HCT116 (cell line): ENCODE measurements around the gene C9orf43. TPM values are rescaled to one million over a fixed set of nuclear protein-coding genes. Genes with fewer than 3 reads are reported as not detected.

ENCODE experiments used
- ATAC-seq: fragments of 200-7000 bp; cut with Tn5 transposase; 2 replicates; pipeline ENCODE4 v1.9.1; 2020; ENCODE audit warnings: mild to moderate bottlenecking, moderate library complexity
- BruUV-seq: library from RNA; stranded (reverse); fragments of 400-500 nt; replicated peaks from 2 replicates; lab custom pipeline; 2021; lab: Mats Ljungman, UMichigan
- CTCF ChIA-PET: fragments of 300-600 bp; sonication (Branson Sonifier 250); formaldehyde crosslinking; loops from one replicate; lab custom pipeline; 2021; ENCODE audit warnings: antibody characterized with exemption; lab: Charles Lee
- POLR2A ChIA-PET: fragments of 300-600, 350-600 bp; sonication (Branson Sonifier 250); formaldehyde crosslinking; loops from one replicate; lab custom pipeline; 2021; ENCODE audit warnings: antibody characterized with exemption; lab: Charles Lee
- RAD21 ChIA-PET, 2 experiments: fragments of 300-600 bp; sonication (Branson Sonifier 250); formaldehyde crosslinking; loops; one replicate each; lab custom pipeline; 2023; ENCODE audit warnings: low total read pairs in 2 of 2; ENCODE audit not compliant: uncharacterized antibody in 2 of 2, unreplicated experiment in 2 of 2, low non-redundant PET in 1 of 2; lab: Charles Lee
- DNase-seq: peaks from one replicate; pipeline ENCODE4 v3.0.0-alpha.2; 2010; ENCODE audit warnings: low read depth, low spot score
- H2AFZ ChIP-seq: fragments of 200-600 bp; shearing (Covaris generic), sonication (generic); 2 replicates; pipeline ENCODE4 v1.6.1; 2017; ENCODE audit warnings: low read depth, mixed run types, mixed read lengths, antibody characterized with exemption, low read length; ENCODE audit not compliant: poor library complexity, severe bottlenecking
- H3K27ac ChIP-seq: 2 replicates; pipeline ENCODE4 v1.5.1; 2012; ENCODE audit warnings: low read depth, low read length
- H3K27me3 ChIP-seq: fragments of 200-600 bp; sonication (generic); 2 replicates; pipeline ENCODE4 v1.6.1; 2016; ENCODE audit warnings: mixed run types, low read length, mixed read lengths; ENCODE audit not compliant: insufficient read depth
- H3K36me3 ChIP-seq, 2 experiments: fragments of 200-500 bp in 1 of 2; fragments of 200-600 bp in 1 of 2; sonication (Bioruptor generic) in 1 of 2; sonication (generic) in 1 of 2; 2 replicates each; pipeline versions ENCODE4 v1.5.1 to v1.6.1; 2014 to 2016; ENCODE audit warnings: low read length in 2 of 2, inconsistent platforms in 1 of 2, mixed read lengths in 1 of 2, mixed run types in 1 of 2; ENCODE audit not compliant: insufficient read depth in 2 of 2, control insufficient read depth in 1 of 2
- H3K4me1 ChIP-seq, 2 experiments: fragments of 200-600 bp in 1 of 2; sonication (generic) in 1 of 2; 2 replicates each; pipeline versions ENCODE4 v1.5.1 to v1.6.1; 2012 to 2017; ENCODE audit warnings: low read length in 2 of 2, inconsistent platforms in 1 of 2, mild to moderate bottlenecking in 1 of 2, mixed read lengths in 1 of 2, mixed run types in 1 of 2, moderate library complexity in 1 of 2; ENCODE audit not compliant: insufficient read depth in 2 of 2, control insufficient read depth in 1 of 2
- H3K4me2 ChIP-seq: fragments of 200-600 bp; sonication (generic); 2 replicates; pipeline ENCODE4 v1.6.1; 2017; ENCODE audit warnings: mixed run types, low read length, mixed read lengths
- H3K4me3 ChIP-seq, 2 experiments: fragments of 200-600 bp in 1 of 2; sonication (generic) in 1 of 2; replicated peaks in 1 of 2; 2 replicates each; pipeline ENCODE4 v1.5.1; 2011 to 2016; ENCODE audit warnings: low read length in 2 of 2, control low read depth in 1 of 2, low read depth in 1 of 2, mild to moderate bottlenecking in 1 of 2, mixed read lengths in 1 of 2, mixed run types in 1 of 2
- H3K79me2 ChIP-seq: fragments of 200-600 bp; sonication (generic); 2 replicates; pipeline ENCODE4 v1.6.1; 2017; ENCODE audit warnings: mild to moderate bottlenecking, mixed run types, low read length, moderate library complexity, mixed read lengths; ENCODE audit not compliant: insufficient read depth
- H3K9ac ChIP-seq: fragments of 200-600 bp; sonication (generic); 2 replicates; pipeline ENCODE4 v1.6.1; 2016; ENCODE audit warnings: low read length, mixed read lengths
- H3K9me2 ChIP-seq: fragments of 200-600 bp; sonication (generic), shearing (Covaris generic); 2 replicates; pipeline ENCODE4 v1.6.1; 2017; ENCODE audit warnings: mixed run types, mild to moderate bottlenecking, moderate library complexity; ENCODE audit not compliant: insufficient read depth
- H3K9me3 ChIP-seq, 2 experiments: fragments of 200-500 bp in 1 of 2; fragments of 200-600 bp in 1 of 2; sonication (Bioruptor generic) in 1 of 2; sonication (generic) in 1 of 2; 2 replicates each; pipeline ENCODE4 v1.6.1; 2014 to 2017; ENCODE audit warnings: low read length in 2 of 2, mixed read lengths in 2 of 2, inconsistent platforms in 1 of 2, low read depth in 1 of 2, mild to moderate bottlenecking in 1 of 2, mixed run types in 1 of 2, moderate library complexity in 1 of 2; ENCODE audit not compliant: control insufficient read depth in 1 of 2, insufficient read depth in 1 of 2
- H4K20me1 ChIP-seq: fragments of 200-600 bp; sonication (generic), shearing (Covaris generic); 2 replicates; pipeline ENCODE4 v1.6.1; 2017; ENCODE audit warnings: mixed run types, mild to moderate bottlenecking, moderate library complexity; ENCODE audit not compliant: insufficient read depth
- CBX3 ChIP-seq: IDR thresholded peaks from 2 replicates; pipeline ENCODE4 v1.6.1; 2012; ENCODE audit warnings: low read depth
- CEBPB ChIP-seq: IDR thresholded peaks from 2 replicates; pipeline ENCODE4 v1.6.1; 2012; ENCODE audit warnings: low read depth
- CTCF ChIP-seq, 3 experiments: fragments of 200-600 bp in 1 of 3; sonication (generic) in 1 of 3; IDR thresholded peaks in 2 of 3; conservative IDR thresholded peaks in 1 of 3; 2 replicates each; pipeline ENCODE4 v1.5.1; 2012 to 2017; ENCODE audit warnings: low read depth in 2 of 3, low read length in 2 of 3, antibody characterized with exemption in 1 of 3, borderline replicate concordance in 1 of 3, control low read depth in 1 of 3, mild to moderate bottlenecking in 1 of 3, mixed read lengths in 1 of 3, mixed run types in 1 of 3, moderate library complexity in 1 of 3; ENCODE audit not compliant: insufficient read depth in 1 of 3
- EGR1 ChIP-seq: IDR thresholded peaks from 2 replicates; pipeline ENCODE4 v1.6.1; 2012; ENCODE audit warnings: low read depth
- EZH2 ChIP-seq: fragments of 200-600 bp; sonication (generic); IDR thresholded peaks from 2 replicates; pipeline ENCODE4 v1.6.1; 2017; ENCODE audit warnings: antibody characterized with exemption, mixed run types
- EZH2phosphoT487 ChIP-seq: fragments of 200-600 bp; IDR thresholded peaks from 2 replicates; pipeline ENCODE4 v1.6.1; 2018; ENCODE audit warnings: antibody characterized with exemption, borderline replicate concordance
- FOSL1 ChIP-seq: IDR thresholded peaks from 2 replicates; pipeline ENCODE4 v1.6.1; 2012; ENCODE audit warnings: low read depth
- JUND ChIP-seq: IDR thresholded peaks from 2 replicates; pipeline ENCODE4 v1.6.1; 2012
- MAX ChIP-seq: IDR thresholded peaks from 2 replicates; pipeline ENCODE4 v1.6.1; 2012
- POLR2A ChIP-seq: IDR thresholded peaks from 2 replicates; pipeline ENCODE4 v1.7.0; 2011; ENCODE audit warnings: borderline replicate concordance; ENCODE audit not compliant: insufficient read depth, insufficient read length; ENCODE audit errors: extremely low read depth
- RAD21 ChIP-seq: IDR thresholded peaks from 2 replicates; pipeline ENCODE4 v1.6.1; 2012; ENCODE audit warnings: low read depth, mild to moderate bottlenecking
- REST ChIP-seq: IDR thresholded peaks from 2 replicates; pipeline ENCODE4 v1.6.1; 2012; ENCODE audit warnings: low read depth
- SIN3A ChIP-seq: IDR thresholded peaks from 2 replicates; pipeline ENCODE4 v1.6.1; 2012; ENCODE audit warnings: low read depth
- SP1 ChIP-seq: IDR thresholded peaks from 2 replicates; pipeline ENCODE4 v1.6.1; 2012; ENCODE audit warnings: low read depth
- SRF ChIP-seq: IDR thresholded peaks from 2 replicates; pipeline ENCODE4 v1.6.1; 2012; ENCODE audit warnings: low read depth
- YY1 ChIP-seq: IDR thresholded peaks from 2 replicates; pipeline ENCODE4 v1.6.1; 2011; ENCODE audit warnings: low read length, low read depth, moderate library complexity, mild to moderate bottlenecking; ENCODE audit not compliant: insufficient replicate concordance; ENCODE audit errors: extremely low read depth
- ZBTB33 ChIP-seq: IDR thresholded peaks from 2 replicates; pipeline ENCODE4 v1.6.1; 2011; ENCODE audit warnings: mild to moderate bottlenecking, low read length, moderate library complexity; ENCODE audit not compliant: insufficient replicate concordance; ENCODE audit errors: extremely low read depth
- ZFX ChIP-seq: fragments of 450-650 bp; IDR thresholded peaks from 2 replicates; pipeline ENCODE4 v1.6.1; 2017
- ZNF274 ChIP-seq: fragments of 200-500 bp; sonication (Bioruptor generic); IDR thresholded peaks from 2 replicates; pipeline ENCODE4 v1.6.1; 2014; ENCODE audit warnings: mild to moderate bottlenecking, low read depth, low read length, inconsistent platforms
- intact Hi-C: fragments of 100-400 bp; cut with micrococcal nuclease; formaldehyde crosslinking; loops from 2 replicates; pipeline ENCODE4 v1.10.0; 2022
- total RNA-seq: library from RNA; stranded (reverse); gene quantifications from one replicate; pipeline ENCODE4 v1.2.1, GENCODE V29; 2021; ENCODE audit not compliant: unreplicated experiment

The C9orf43 gene
- total RNA-seq, 1 experiment from 2014 or later: 0.71 TPM

GRCh38 chr9:113395000-113395861 is 15.3 kb upstream of the C9orf43 start:
- no peak overlapping the region for H3K27ac ChIP-seq
- no peaks in the 10 kb centered on the region; a peak in 1 of 4 replicates for H3K36me3 ChIP-seq
- no peak overlapping the region for H3K4me3 ChIP-seq
- H3K4me2 ChIP-seq: no peak overlapping the region
- no peaks in the 10 kb centered on the region for H3K9me2 ChIP-seq
- CTCF ChIA-PET: no interaction called here
- peaks cover 2 to 4% of the 10 kb centered on the region in 2 experiments; a peak in 2 of 4 replicates for H3K4me1 ChIP-seq
- H2AFZ ChIP-seq: no peak overlapping the region
- TF ChIP-seq YY1 (no peak), RAD21 (no peak), SP1 (no peak), EZH2 (no peak), SRF (no peak), POLR2A (no peak), JUND (no peak), SIN3A (no peak), CTCF (IDR thresholded peaks at IDR 0.05 in 2 of 3, conservative IDR thresholded peaks at IDR 0.05 in 1 of 3; ENCODE audit: borderline replicate concordance in 1 of 3, insufficient read depth in 1 of 3, low read depth in 2 of 3, low read length in 2 of 3) (no peak), ZNF274 (no peak), REST (no peak), FOSL1 (no peak), CEBPB (no peak), EZH2phosphoT487 (no peak), CBX3 (no peak), MAX (no peak), EGR1 (no peak), ZFX (no peak), ZBTB33 (no peak)
- no peak overlapping the region for H3K9ac ChIP-seq
- intact Hi-C loops: no loop called here
- RAD21 ChIA-PET: no interaction called here
- H3K9me3 ChIP-seq: no peaks in the 10 kb centered on the region
- DNase-seq: no peak
- H3K79me2 ChIP-seq: no peaks in the 10 kb centered on the region
- no TSS peak for BruUV-seq
- POLR2A ChIA-PET: no interaction called here
- H4K20me1 ChIP-seq: no peaks in the 10 kb centered on the region
- no peak for ATAC-seq
- no peaks in the 10 kb centered on the region for H3K27me3 ChIP-seq
